Spleen (tissue), 11 donors: ENCODE results near the gene OR10A5. TPM values are rescaled to one million over a fixed set of nuclear protein-coding genes. Genes with fewer than 3 reads are reported as not detected.
"Not testable (repeated sequence)": the region's sequence is repeated elsewhere in the genome, so short reads cannot be mapped to it uniquely, and the experiment has no call there.

Experiments
- DNase-seq: peaks from one replicate; pipeline ENCODE4 v3.0.0-alpha.2; 2020
- H3K27ac ChIP-seq, 8 donors: fragments of 200-600 bp; sonication (generic) in 7 of 8; 1 replicate in 4 of 8; 2 replicates in 4 of 8; pipeline versions ENCODE4 v1.5.0 to v1.8.0; 2016 to 2021; ENCODE audit warnings: inconsistent platforms in 4 of 8, mild to moderate bottlenecking in 4 of 8, moderate library complexity in 1 of 8
- H3K27me3 ChIP-seq, 7 donors: fragments of 200-600 bp; sonication (generic) in 6 of 7; replicated peaks in 1 of 7; 1 replicate in 4 of 7; 2 replicates in 3 of 7; pipeline versions ENCODE4 v1.5.0 to v1.8.0; 2016 to 2021; ENCODE audit warnings: inconsistent platforms in 3 of 7, mild to moderate bottlenecking in 1 of 7
- H3K36me3 ChIP-seq, 6 donors: fragments of 200-600 bp; sonication (generic) in 5 of 6; 1 replicate in 4 of 6; 2 replicates in 2 of 6; pipeline versions ENCODE4 v1.5.0 to v1.8.0; 2016 to 2021; ENCODE audit warnings: inconsistent platforms in 2 of 6
- H3K4me1 ChIP-seq, 6 donors: fragments of 200-600 bp; sonication (generic) in 5 of 6; 1 replicate in 3 of 6; 2 replicates in 3 of 6; pipeline versions ENCODE4 v1.5.0 to v1.8.0; 2016 to 2021; ENCODE audit warnings: inconsistent platforms in 3 of 6
- H3K4me3 ChIP-seq, 8 donors: fragments of 200-600 bp; sonication (generic) in 7 of 8; 1 replicate in 4 of 8; 2 replicates in 4 of 8; pipeline versions ENCODE4 v1.5.0 to v1.8.0; 2016 to 2021; ENCODE audit warnings: inconsistent platforms in 4 of 8, mild to moderate bottlenecking in 4 of 8, moderate library complexity in 2 of 8
- H3K9me3 ChIP-seq, 8 donors: fragments of 200-600 bp; sonication (generic) in 7 of 8; 1 replicate in 4 of 8; 2 replicates in 4 of 8; pipeline versions ENCODE4 v1.5.0 to v1.8.0; 2016 to 2021; ENCODE audit warnings: inconsistent platforms in 4 of 8
- POLR2A ChIP-seq, 3 donors: fragments of 450-650 bp; IDR thresholded peaks; one replicate each; pipeline ENCODE4 v1.5.1; 2017; ENCODE audit warnings: antibody characterized with exemption in 3 of 3, mild to moderate bottlenecking in 1 of 3
- POLR2AphosphoS5 ChIP-seq, 3 donors: sonication (generic); formaldehyde crosslinking; IDR thresholded peaks; one replicate each; pipeline ENCODE4 v1.5.1; 2017; ENCODE audit warnings: antibody characterized with exemption in 3 of 3
- WGBS, 5 donors: extraction: QIAGEN DNeasy Blood & Tissue Kit in 3 of 5; methylation state at CpG; one replicate each; pipeline versions ENCODE4 v1.1.5 to v1.1.7; 2013 to 2018; 5-methylcytosine and 5-hydroxymethylcytosine counted together
- intact Hi-C: fragments of 100-400 bp; cut with DNase I; formaldehyde crosslinking; loops from one replicate; pipeline ENCODE4 v1.15.0; 2023; ENCODE audit warnings: low total_unique reads
- polyA plus RNA-seq, 3 donors: library from polyadenylated mRNA; stranded (reverse); fragments of 200-250 nt; gene quantifications; one replicate each; pipeline ENCODE4 v1.2.1, GENCODE V29; 2013
- total RNA-seq, 7 donors: library from RNA; depleted of rRNA in 3 of 7; stranded (reverse); fragments of >200 nt in 3 of 7; fragmentation: NEBNext Ultra II Directional in 4 of 7; extraction: Animal tissue kit (Norgen Biotek cat#: 25700) in 4 of 7; gene quantifications; one replicate each; pipeline versions ENCODE4 v1.1.0 to v1.2.1, GENCODE V29; 2016 to 2021
- TF ChIP-seq, protein P1 (sequence below), 11 experiments: fragments of 200-600 bp in 7 of 11; fragments of 450-650 bp in 4 of 11; sonication (generic) in 4 of 11; IDR thresholded peaks in 8 of 11; conservative IDR thresholded peaks in 3 of 11; 1 replicate in 7 of 11; 2 replicates in 4 of 11; pipeline versions ENCODE4 v1.4.0 to v1.8.0; 2016 to 2021; ENCODE audit warnings: antibody characterized with exemption in 11 of 11, inconsistent platforms in 4 of 11, mild to moderate bottlenecking in 1 of 11
- donor health status: healthy with polysubstance abuse.
- donor health status: DM: no; HTN: no; CAD: no; lungs with moderate emphysema.
- donor health status: DM: no; HTN: no; CAD: no.
- donor health status: Bipolar disorder and iron deficiency.
- donor health status: healthy.
- donor health status: DM: no; HTN: no; CAD: no.
- donor health status: DM: yes; HTN: yes; CAD: no.

The OR10A5 gene
- total and polyA plus RNA-seq, 10 donors: not detected

DNA sequence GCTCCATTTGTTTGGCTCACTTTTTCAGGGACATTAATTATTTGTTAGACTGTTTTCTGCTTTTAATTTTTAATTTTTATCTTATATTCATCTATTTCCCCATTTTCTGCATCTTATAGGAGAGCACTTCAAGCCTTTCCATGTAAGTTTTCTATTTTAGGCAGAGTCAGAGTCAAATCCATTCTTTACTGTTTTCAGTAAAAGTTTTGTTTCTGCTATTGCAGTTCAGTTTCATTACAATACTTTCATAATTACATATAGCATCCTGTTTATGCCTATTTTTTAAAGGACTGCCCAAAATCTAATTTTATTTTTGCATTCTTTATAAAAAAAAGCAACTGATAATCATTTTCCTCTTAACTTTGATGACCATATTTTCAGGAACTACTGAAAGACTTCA is 3.8 kb upstream of the OR10A5 start:
- intact Hi-C loops: no loop called here
- TF ChIP-seq POLR2A (IDR thresholded peaks at IDR 0.05) (no peak), POLR2AphosphoS5 (IDR thresholded peaks at IDR 0.05) (no peak)
- TF ChIP-seq, protein P1, sequence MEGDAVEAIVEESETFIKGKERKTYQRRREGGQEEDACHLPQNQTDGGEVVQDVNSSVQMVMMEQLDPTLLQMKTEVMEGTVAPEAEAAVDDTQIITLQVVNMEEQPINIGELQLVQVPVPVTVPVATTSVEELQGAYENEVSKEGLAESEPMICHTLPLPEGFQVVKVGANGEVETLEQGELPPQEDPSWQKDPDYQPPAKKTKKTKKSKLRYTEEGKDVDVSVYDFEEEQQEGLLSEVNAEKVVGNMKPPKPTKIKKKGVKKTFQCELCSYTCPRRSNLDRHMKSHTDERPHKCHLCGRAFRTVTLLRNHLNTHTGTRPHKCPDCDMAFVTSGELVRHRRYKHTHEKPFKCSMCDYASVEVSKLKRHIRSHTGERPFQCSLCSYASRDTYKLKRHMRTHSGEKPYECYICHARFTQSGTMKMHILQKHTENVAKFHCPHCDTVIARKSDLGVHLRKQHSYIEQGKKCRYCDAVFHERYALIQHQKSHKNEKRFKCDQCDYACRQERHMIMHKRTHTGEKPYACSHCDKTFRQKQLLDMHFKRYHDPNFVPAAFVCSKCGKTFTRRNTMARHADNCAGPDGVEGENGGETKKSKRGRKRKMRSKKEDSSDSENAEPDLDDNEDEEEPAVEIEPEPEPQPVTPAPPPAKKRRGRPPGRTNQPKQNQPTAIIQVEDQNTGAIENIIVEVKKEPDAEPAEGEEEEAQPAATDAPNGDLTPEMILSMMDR (IDR thresholded peaks at IDR 0.05 in 8 of 11, conservative IDR thresholded peaks at IDR 0.05 in 3 of 11): no peak

DNA sequence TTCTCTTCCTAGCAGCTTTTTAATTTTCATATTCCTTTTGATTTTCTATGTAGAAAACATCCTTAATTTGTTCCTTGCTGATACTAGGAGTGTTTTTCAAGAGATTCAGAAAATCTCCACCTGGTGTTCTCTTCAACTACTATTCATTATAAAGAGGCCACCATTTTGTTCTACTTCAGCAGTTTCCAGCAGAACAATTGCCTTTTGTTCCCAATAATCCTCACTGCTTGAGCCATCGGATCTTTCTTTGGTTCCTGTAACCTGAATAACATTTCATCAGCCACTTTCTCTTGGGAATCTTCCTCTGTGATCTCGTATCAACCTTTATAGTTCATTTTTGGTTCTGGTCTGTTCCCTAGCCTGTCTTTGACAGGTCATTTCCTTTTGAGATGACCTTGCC is 1.8 kb upstream of the OR10A5 start:
- Histone ChIP-seq H3K27me3 (no peaks in the 10 kb centered on the region), H3K4me3 (no peak overlapping the region), H3K27ac (no peak overlapping the region), H3K36me3 (no peaks in the 10 kb centered on the region), H3K9me3 (peaks cover 0 to 7% (median 0%) of the 10 kb centered on the region in 8 donors), H3K4me1 (no peaks in the 10 kb centered on the region)
- DNase-seq: no peak
- WGBS, 5 donors: 58 to 75% (median 64%) methylated on average over 2 of the region's 2 CpGs
- intact Hi-C loops: no loop called here
- TF ChIP-seq POLR2AphosphoS5 (IDR thresholded peaks at IDR 0.05) (no peak), POLR2A (IDR thresholded peaks at IDR 0.05) (no peak)
- TF ChIP-seq, protein P1 (IDR thresholded peaks at IDR 0.05 in 8 of 11, conservative IDR thresholded peaks at IDR 0.05 in 3 of 11): no peak

More for the DNA sequence above, 3.8 kb upstream of the OR10A5 start:
- Histone ChIP-seq H3K36me3 (no peaks in the 10 kb centered on the region), H3K27me3 (no peaks in the 10 kb centered on the region), H3K27ac (no peak overlapping the region), H3K4me1 (no peaks in the 10 kb centered on the region), H3K4me3 (no peak overlapping the region), H3K9me3 (peaks cover 0 to 7% (median 0%) of the 10 kb centered on the region in 8 donors)
- DNase-seq: no peak

DNA sequence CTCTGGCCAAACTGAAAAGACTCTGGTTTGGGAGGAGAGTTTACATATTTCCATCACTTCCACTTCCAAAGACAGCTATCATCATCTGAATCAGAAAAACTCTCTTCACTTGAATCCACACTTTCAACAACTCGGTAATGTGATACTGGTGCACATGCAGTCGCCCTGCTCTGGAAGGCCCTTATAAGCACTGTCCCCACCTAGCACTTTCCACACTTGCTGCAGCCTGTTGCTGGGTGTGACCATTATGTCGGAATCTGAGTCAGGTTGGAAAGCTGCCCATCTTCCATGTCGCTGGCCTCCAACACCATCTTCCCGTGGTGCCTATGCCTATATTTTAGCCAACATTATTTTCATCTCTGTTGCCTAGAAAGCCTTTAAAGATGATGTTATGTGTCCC is 1.1 kb upstream of the OR10A5 start:
- WGBS, 5 donors: 90 to 94% (median 93%) methylated on average over 5 of the region's 5 CpGs

DNA sequence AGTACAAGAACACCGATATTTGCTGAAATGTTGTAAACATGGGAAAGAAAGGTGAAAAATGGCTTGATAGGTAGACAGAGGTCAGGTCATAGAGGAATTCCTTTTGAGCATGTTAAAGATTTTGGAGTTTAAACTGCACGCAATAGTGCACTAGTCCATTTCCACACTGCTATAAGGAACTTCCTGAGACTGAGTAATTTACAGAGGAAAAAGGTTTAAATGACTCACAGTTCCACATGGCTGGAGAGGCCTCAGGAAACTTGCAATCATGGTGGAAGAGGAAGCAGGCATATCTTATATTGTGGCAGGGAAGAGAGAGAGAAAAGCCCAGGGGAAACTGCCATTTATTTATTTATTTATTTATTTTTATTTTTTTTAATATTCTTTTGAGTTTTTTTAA is 5.0 kb downstream of the OR10A5 start:
- H3K27ac ChIP-seq: no peak overlapping the region
- no peaks in the 10 kb centered on the region for H3K4me1 ChIP-seq
- DNase-seq: no peak
- TF ChIP-seq, protein P1 (IDR thresholded peaks at IDR 0.05 in 8 of 11, conservative IDR thresholded peaks at IDR 0.05 in 3 of 11): no peak
- no peak for TF ChIP-seq POLR2A (IDR thresholded peaks at IDR 0.05)
- no peak for TF ChIP-seq POLR2AphosphoS5 (IDR thresholded peaks at IDR 0.05)
- no peaks in the 10 kb centered on the region for H3K27me3 ChIP-seq
- 56 to 78% (median 76%) methylated on average over 2 of the region's 2 CpGs for WGBS, 5 donors
- no peak overlapping the region for H3K4me3 ChIP-seq
- H3K9me3 ChIP-seq: peaks cover 0 to 30% (median 22%) of the 10 kb centered on the region in 8 donors
- intact Hi-C loops: no loop called here
- H3K36me3 ChIP-seq: no peaks in the 10 kb centered on the region

More for the DNA sequence above, 1.1 kb upstream of the OR10A5 start:
- H3K9me3 ChIP-seq: peaks cover 0 to 7% (median 0%) of the 10 kb centered on the region in 8 donors
- intact Hi-C loops: no loop called here
- H3K4me1 ChIP-seq: no peaks in the 10 kb centered on the region
- no peak overlapping the region for H3K4me3 ChIP-seq
- no peaks in the 10 kb centered on the region for H3K27me3 ChIP-seq
- H3K36me3 ChIP-seq: no peaks in the 10 kb centered on the region
- TF ChIP-seq POLR2A (IDR thresholded peaks at IDR 0.05): no peak
- TF ChIP-seq, protein P1 (IDR thresholded peaks at IDR 0.05 in 8 of 11, conservative IDR thresholded peaks at IDR 0.05 in 3 of 11): no peak
- DNase-seq: no peak
- H3K27ac ChIP-seq: no peak overlapping the region

DNA sequence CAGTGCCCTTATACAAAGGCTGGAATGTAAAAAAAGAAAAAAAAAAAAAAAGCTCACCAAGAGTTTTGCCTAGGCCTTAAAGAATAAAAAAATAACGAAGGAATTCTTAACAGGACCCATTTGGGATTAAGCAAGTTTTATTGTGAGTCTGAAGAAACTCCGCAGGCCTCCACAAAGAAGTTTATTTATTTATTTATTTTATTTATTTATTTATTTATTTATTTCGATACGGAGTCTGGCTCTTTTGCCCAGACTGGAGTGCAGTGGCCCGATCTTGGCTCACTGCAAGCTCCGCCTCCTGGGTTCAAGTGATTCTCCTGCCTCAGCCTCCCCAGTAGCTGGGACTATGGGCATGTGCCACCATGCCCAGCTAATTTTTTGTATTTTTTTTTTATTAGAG is 9.3 kb downstream of the OR10A5 start:
- H3K4me3 ChIP-seq, H3K27me3 ChIP-seq, H3K27ac ChIP-seq, DNase-seq, H3K4me1 ChIP-seq, intact Hi-C loops, H3K36me3 ChIP-seq: not testable (repeated sequence)
- WGBS, 5 donors: 92 to 97% (median 95%) methylated on average over 6 of the region's 6 CpGs
- H3K9me3 ChIP-seq: peaks cover 0 to 30% (median 22%) of the 10 kb centered on the region in 8 donors
